Small intestine (tissue), 7 donors: ENCODE measurements around the gene MAML2. TPM values are rescaled to one million over a fixed set of nuclear protein-coding genes. Genes with fewer than 3 reads are reported as not detected.
A peak's percentile ranks its signal among the peaks of the same experiment; 100 is the strongest.

Experiments
- DNase-seq, 2 donors: peaks; one replicate each; pipeline versions ENCODE4 v3.0.0 to v3.0.0-alpha.2; 2013
- FAIRE-seq: peaks from 2 replicates; lab custom pipeline; 2012; peaks lifted over from hg19 to GRCh38; lab: Jason Lieb, UNC
- H3K27ac ChIP-seq, 3 donors: one replicate each; pipeline ENCODE4 v1.5.1; 2013; ENCODE audit warnings: low read length in 2 of 3, mild to moderate bottlenecking in 2 of 3, control low read depth in 1 of 3, inconsistent platforms in 1 of 3, low read depth in 1 of 3, moderate library complexity in 1 of 3
- H3K27me3 ChIP-seq, 3 donors: one replicate each; pipeline ENCODE4 v1.6.1; 2013; ENCODE audit warnings: low read length in 3 of 3, inconsistent platforms in 1 of 3; ENCODE audit not compliant: control insufficient read depth in 3 of 3, insufficient read depth in 3 of 3
- H3K36me3 ChIP-seq, 3 donors: one replicate each; pipeline ENCODE4 v1.6.1; 2013; ENCODE audit warnings: low read length in 3 of 3, inconsistent platforms in 1 of 3, low read depth in 1 of 3, mild to moderate bottlenecking in 1 of 3, moderate library complexity in 1 of 3; ENCODE audit not compliant: control insufficient read depth in 3 of 3, insufficient read depth in 2 of 3
- H3K4me1 ChIP-seq, 3 donors: one replicate each; pipeline ENCODE4 v1.6.1; 2013; ENCODE audit warnings: low read length in 2 of 3, inconsistent platforms in 1 of 3, low read depth in 1 of 3, mild to moderate bottlenecking in 1 of 3, moderate library complexity in 1 of 3; ENCODE audit not compliant: control insufficient read depth in 3 of 3, insufficient read depth in 2 of 3
- H3K4me3 ChIP-seq, 3 donors: one replicate each; pipeline ENCODE4 v1.5.1; 2013; ENCODE audit warnings: low read length in 3 of 3, control low read depth in 1 of 3, inconsistent platforms in 1 of 3, low read depth in 1 of 3, mild to moderate bottlenecking in 1 of 3, moderate library complexity in 1 of 3
- H3K9me3 ChIP-seq, 2 donors: one replicate each; pipeline ENCODE4 v1.6.1; 2013; ENCODE audit warnings: low read depth in 1 of 2, low read length in 1 of 2; ENCODE audit not compliant: control insufficient read depth in 2 of 2, insufficient read depth in 1 of 2
- WGBS, 3 donors: extraction: QIAGEN DNeasy Blood & Tissue Kit; methylation state at CpG; one replicate each; pipeline ENCODE4 v1.1.7; 2013; 5-methylcytosine and 5-hydroxymethylcytosine counted together
- polyA plus RNA-seq, 4 donors: library from polyadenylated mRNA; stranded (reverse) in 3 of 4; unstranded in 1 of 4; fragments of 200-250 nt in 3 of 4; fragments of 120-200 nt in 1 of 4; gene quantifications; one replicate each; pipeline versions ENCODE4 v1.2.1 to v1.2.3, GENCODE V29; 2013
- donor health status: healthy with polysubstance abuse.
- donor health status: control.
- donor health status: control.
- donor health status: Bipolar disorder and iron deficiency.
- donor health status: healthy.

The MAML2 gene
- polyA plus RNA-seq, 4 donors: 0.45 to 11.6 (median 1.6) TPM

GRCh38 chr11:96256215-96257011 lies 86.6 kb downstream of the MAML2 start:
- DNase-seq: no peak
- Histone ChIP-seq H3K9me3 (no peaks in the 10 kb centered on the region), H3K27me3 (no peaks in the 10 kb centered on the region), H3K36me3 (no peaks in the 10 kb centered on the region), H3K27ac (peak overlapping the region in 2 of 3 donors; percentile 11 to 52), H3K4me3 (no peak overlapping the region), H3K4me1 (peaks cover 2 to 22% (median 22%) of the 10 kb centered on the region in 3 donors)
- 59 to 89% (median 68%) methylated on average over 8 of the region's 8 CpGs for WGBS, 3 donors
- FAIRE-seq: no peak

DNA sequence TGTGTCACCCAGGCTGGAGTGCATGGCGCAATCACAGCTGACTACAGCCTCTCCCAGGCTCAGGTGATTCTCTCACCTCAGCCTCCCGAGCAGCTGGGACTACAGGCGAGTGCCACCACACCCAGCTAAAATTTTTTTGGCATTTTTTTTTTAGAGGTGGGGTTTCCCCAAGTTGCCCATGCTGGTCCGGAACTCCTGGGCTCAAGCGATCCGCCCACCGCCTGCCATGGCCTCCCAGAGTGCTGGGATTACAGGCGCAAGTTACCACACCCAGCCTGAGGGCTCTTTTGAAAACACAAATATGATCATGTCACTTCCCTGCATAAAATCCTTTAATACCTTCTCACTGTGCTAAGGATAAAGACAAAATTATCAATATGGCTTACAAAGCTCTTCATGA lies 88.1 kb downstream of the MAML2 start:
- H3K27me3 ChIP-seq: no peaks in the 10 kb centered on the region

GRCh38 chr11:96254087-96254486 lies 88.9 kb downstream of the MAML2 start:
- Histone ChIP-seq H3K9me3 (no peaks in the 10 kb centered on the region), H3K27ac (no peak overlapping the region), H3K27me3 (no peaks in the 10 kb centered on the region), H3K36me3 (peaks cover 0 to 2% (median 0%) of the 10 kb centered on the region in 3 donors), H3K4me1 (peaks cover 0 to 16% (median 12%) of the 10 kb centered on the region in 3 donors), H3K4me3 (no peak overlapping the region)
- peak in 1 of 2 donors; percentile 45 for DNase-seq
- FAIRE-seq: no peak
- WGBS, 3 donors: 42 to 78% (median 57%) methylated on average over 7 of the region's 7 CpGs

More for the DNA sequence above, 88.1 kb downstream of the MAML2 start:
- 89 to 95% (median 91%) methylated on average over 8 of the region's 8 CpGs for WGBS, 3 donors
- Histone ChIP-seq H3K4me1 (peaks cover under 1 to 22% (median 18%) of the 10 kb centered on the region in 3 donors), H3K9me3 (no peaks in the 10 kb centered on the region), H3K36me3 (peaks cover 0 to 1% (median 0%) of the 10 kb centered on the region in 3 donors), H3K27ac (no peak overlapping the region), H3K4me3 (no peak overlapping the region)
- no peak for DNase-seq
- FAIRE-seq: no peak

DNA sequence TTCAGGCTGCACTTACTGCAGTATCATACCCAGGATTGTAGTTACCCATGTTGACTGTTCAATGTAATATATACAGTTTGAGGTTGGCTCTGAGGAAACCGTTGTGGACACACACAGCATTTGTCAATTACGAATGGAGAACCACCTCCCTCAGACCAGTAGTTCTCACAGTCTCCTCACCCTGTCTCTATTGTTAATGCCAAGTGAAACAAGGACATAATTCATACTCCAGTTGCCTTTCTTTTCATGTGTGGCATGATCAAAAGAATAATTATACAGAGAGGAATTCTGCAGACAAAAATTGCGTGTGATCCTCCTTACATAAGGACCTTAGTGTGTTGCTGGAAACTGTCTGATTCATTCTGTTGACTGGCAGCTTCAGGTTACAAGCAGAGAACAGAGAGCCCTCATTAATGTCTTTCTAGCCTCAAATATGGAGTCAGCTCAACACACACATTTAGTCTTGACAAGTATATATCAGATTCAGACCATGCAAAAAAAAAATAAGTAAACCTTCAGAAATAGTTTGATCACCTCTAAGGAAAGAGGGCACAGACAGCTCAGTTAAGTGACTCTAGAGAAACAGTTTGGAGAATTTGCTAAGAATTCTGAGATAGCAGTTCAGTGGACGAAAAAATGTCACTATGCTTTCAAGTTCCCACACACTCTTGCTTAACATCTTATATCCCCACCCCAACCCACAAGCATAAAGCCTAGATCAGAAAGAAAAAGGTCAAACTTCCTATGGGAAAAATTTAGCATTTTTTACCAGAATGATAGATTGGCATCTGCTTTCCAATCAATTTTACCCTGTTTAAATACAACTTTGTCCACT lies 96.1 kb downstream of the MAML2 start:
- Histone ChIP-seq H3K4me3 (no peak overlapping the region), H3K36me3 (peaks cover 0 to 2% (median 0%) of the 10 kb centered on the region in 3 donors), H3K27me3 (no peaks in the 10 kb centered on the region), H3K27ac (peak overlapping the region in 1 of 3 donors; percentile 27), H3K9me3 (no peaks in the 10 kb centered on the region), H3K4me1 (peaks cover 0 to 7% (median 4%) of the 10 kb centered on the region in 3 donors)
- WGBS, 3 donors: 61 to 62% (median 61%) methylated on average over 4 of the region's 4 CpGs
- FAIRE-seq (no peak), DNase-seq (no peak)

DNA sequence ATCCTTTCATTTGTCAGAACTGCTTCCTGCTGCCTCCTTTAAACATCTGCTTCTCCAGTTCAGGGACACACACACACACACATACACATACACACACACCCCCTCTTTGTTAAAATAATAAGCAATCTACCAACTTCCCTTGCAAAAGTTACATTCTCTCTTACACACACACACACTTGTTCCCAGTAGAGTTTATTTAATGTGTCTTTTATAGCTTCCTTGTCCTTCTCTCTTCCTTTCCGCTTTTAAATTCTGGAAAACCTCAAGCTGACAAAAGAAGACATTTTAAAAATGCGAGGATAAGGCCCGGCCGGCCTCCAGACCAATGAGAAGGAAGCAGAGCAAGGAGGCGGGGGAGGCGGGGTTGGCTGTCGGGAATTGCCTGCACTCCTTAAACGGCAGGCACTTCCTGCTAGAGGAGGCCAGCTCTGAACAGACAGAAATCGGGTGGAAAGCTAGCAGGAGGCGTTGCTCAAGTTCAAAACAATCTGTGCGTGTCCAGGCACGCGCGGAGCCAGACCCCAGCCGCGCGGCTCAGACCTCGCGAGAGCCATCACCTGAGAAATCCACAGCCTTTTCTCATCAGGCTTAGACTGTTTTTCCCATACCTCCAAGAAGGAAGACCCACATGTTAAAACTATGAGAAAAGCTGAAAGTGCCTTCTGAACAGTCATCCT lies 99.9 kb downstream of the MAML2 start:
- 0 to 2% (median 1%) methylated on average over 19 of the region's 19 CpGs for WGBS, 3 donors
- H3K4me1 ChIP-seq: peaks cover 0 to 28% (median 8%) of the 10 kb centered on the region in 3 donors
- H3K27ac ChIP-seq: peak overlapping the region; percentile 53 to 95 (median 83)
- no peaks in the 10 kb centered on the region for H3K9me3 ChIP-seq
- FAIRE-seq: no peak
- DNase-seq: peak; percentile 90 to 94
- no peaks in the 10 kb centered on the region for H3K27me3 ChIP-seq
- peak overlapping the region; percentile 42 to 44 (median 43) for H3K4me3 ChIP-seq
- H3K36me3 ChIP-seq: no peaks in the 10 kb centered on the region

GRCh38 chr11:96242191-96242847 lies 100.7 kb downstream of the MAML2 start:
- no peak overlapping the region for H3K4me3 ChIP-seq
- peaks cover 0 to 35% (median 8%) of the 10 kb centered on the region in 3 donors for H3K4me1 ChIP-seq
- WGBS, 3 donors: 43 to 53% (median 50%) methylated on average over 2 of the region's 2 CpGs
- no peaks in the 10 kb centered on the region for H3K9me3 ChIP-seq
- H3K27me3 ChIP-seq: no peaks in the 10 kb centered on the region
- DNase-seq (no peak), FAIRE-seq (no peak)
- H3K27ac ChIP-seq: peak overlapping the region; percentile 11 to 83 (median 48)
- H3K36me3 ChIP-seq: no peaks in the 10 kb centered on the region

DNA sequence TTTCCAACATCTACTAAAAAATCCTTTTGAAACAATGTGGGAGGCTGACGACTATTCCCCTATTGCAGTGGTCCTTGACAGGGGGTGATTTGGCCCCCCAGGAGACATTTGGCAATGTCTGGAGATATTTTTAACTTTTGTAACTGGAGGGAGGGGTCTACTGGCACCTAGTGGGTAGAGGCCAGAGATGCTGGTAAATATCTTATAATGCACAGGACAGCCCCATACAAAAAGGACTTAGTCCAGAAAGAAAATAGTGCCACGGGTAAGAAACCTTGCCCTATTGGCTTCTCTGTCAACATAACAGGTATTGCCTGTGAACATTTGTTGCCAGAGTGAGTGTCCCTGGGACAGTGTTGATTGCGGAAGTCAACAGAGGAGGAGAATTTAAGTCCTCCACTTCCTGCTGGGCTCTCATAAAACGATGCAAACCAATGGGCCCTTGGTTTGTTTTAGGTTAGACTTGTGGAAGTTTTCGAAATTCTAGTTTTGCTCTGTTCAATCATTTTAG lies 101.6 kb downstream of the MAML2 start:
- H3K9me3 ChIP-seq: no peaks in the 10 kb centered on the region
- no peaks in the 10 kb centered on the region for H3K36me3 ChIP-seq
- 53 to 61% (median 58%) methylated on average over 5 of the region's 5 CpGs for WGBS, 3 donors
- peaks cover 0 to 35% (median 4%) of the 10 kb centered on the region in 3 donors for H3K4me1 ChIP-seq
- H3K4me3 ChIP-seq: no peak overlapping the region
- DNase-seq (peak; percentile 38 to 68), FAIRE-seq (no peak)
- H3K27me3 ChIP-seq: no peaks in the 10 kb centered on the region
- H3K27ac ChIP-seq: peak overlapping the region in 1 of 3 donors; percentile 51
